K562 (cell line): ENCODE results near the gene RDM1. TPM values are rescaled to one million over a fixed set of nuclear protein-coding genes. Genes with fewer than 3 reads are reported as not detected.

ENCODE experiments used
- ATAC-seq: fragments of 200-7000 bp; cut with Tn5 transposase; 3 replicates; pipeline ENCODE4 v1.9.1; 2020; ENCODE audit warnings: moderate library complexity
- BruUV-seq: library from RNA; stranded (reverse); fragments of 400-500 nt; replicated peaks from 2 replicates; lab custom pipeline; 2021; lab: Mats Ljungman, UMichigan
- CTCF ChIA-PET: fragments of 300-600 bp; formaldehyde crosslinking; extraction: SDS; loops from one replicate; lab custom pipeline; 2021; ENCODE audit warnings: low intra/inter-chr PET ratio; lab: Yijun Ruan, JAX
- POLR2A ChIA-PET: fragments of 300-600, 350-650 bp; sonication (Branson Sonifier 250); formaldehyde crosslinking; extraction: SDS; loops from one replicate; lab custom pipeline; 2021; ENCODE audit warnings: antibody characterized with exemption, inconsistent platforms; lab: Yijun Ruan, JAX
- DNase-seq, 4 experiments: peaks; one replicate each; pipeline versions ENCODE4 v3.0.0 to v3.0.0-alpha.2; 2011 to 2018; ENCODE audit warnings: low spot score in 3 of 4, mixed read lengths in 3 of 4; ENCODE audit errors: extremely low read depth in 1 of 4
- FAIRE-seq: peaks from 2 replicates; lab custom pipeline; 2011; peaks lifted over from hg19 to GRCh38; lab: Jason Lieb, UNC
- H2AFZ ChIP-seq: 2 replicates; pipeline ENCODE4 v1.6.0; 2011; ENCODE audit warnings: low read depth, low read length, control low read depth, inconsistent platforms
- H3K27ac ChIP-seq: fragments of 200-600 bp; 3 replicates; pipeline ENCODE4 v1.8.0; 2011; ENCODE audit warnings: low read depth, mild to moderate bottlenecking, control low read depth, inconsistent platforms, low read length, moderate library complexity, mixed read lengths; ENCODE audit errors: extremely low read depth
- H3K27me3 ChIP-seq, 2 experiments: fragments of 300-600 bp in 1 of 2; 2 replicates in 1 of 2; 3 replicates in 1 of 2; pipeline versions ENCODE4 v1.6.0 to v1.8.0; 2011; ENCODE audit warnings: inconsistent platforms in 2 of 2, low read length in 2 of 2, mild to moderate bottlenecking in 1 of 2, mixed read lengths in 1 of 2, moderate library complexity in 1 of 2; ENCODE audit not compliant: control insufficient read depth in 2 of 2, insufficient read depth in 2 of 2
- H3K36me3 ChIP-seq: fragments of 300-600 bp; 3 replicates; pipeline ENCODE4 v1.8.0; 2011; ENCODE audit warnings: mild to moderate bottlenecking, low read length, inconsistent platforms; ENCODE audit not compliant: control insufficient read depth, insufficient read depth
- H3K4me1 ChIP-seq, 2 experiments: fragments of 200-600 bp in 1 of 2; replicated peaks in 1 of 2; 2 replicates in 1 of 2; 3 replicates in 1 of 2; pipeline versions ENCODE4 v1.5.1 to v1.8.0; 2011; ENCODE audit warnings: inconsistent platforms in 2 of 2, low read length in 2 of 2, mild to moderate bottlenecking in 1 of 2, mixed read lengths in 1 of 2, moderate library complexity in 1 of 2; ENCODE audit not compliant: control insufficient read depth in 2 of 2, insufficient read depth in 2 of 2
- H3K4me2 ChIP-seq: 2 replicates; pipeline ENCODE4 v1.6.1; 2011; ENCODE audit warnings: low read length, control low read depth, inconsistent platforms, mixed read lengths; ENCODE audit not compliant: insufficient read depth
- H3K4me3 ChIP-seq: fragments of 200-600 bp; sonication (generic), shearing (Covaris generic); 2 replicates; pipeline ENCODE4 v1.5.1; 2016; ENCODE audit warnings: control low read depth, inconsistent platforms
- H3K79me2 ChIP-seq: fragments of 200-600 bp; 3 replicates; pipeline ENCODE4 v1.8.0; 2011; ENCODE audit warnings: low read length, inconsistent platforms; ENCODE audit not compliant: control insufficient read depth, insufficient read depth
- H3K9ac ChIP-seq, 2 experiments: 2 replicates each; pipeline versions ENCODE4 v1.6.0 to v1.6.1; 2011; ENCODE audit warnings: low read depth in 2 of 2, low read length in 2 of 2, control low read depth in 1 of 2, inconsistent platforms in 1 of 2, mild to moderate bottlenecking in 1 of 2, mixed read lengths in 1 of 2; ENCODE audit not compliant: insufficient read depth in 1 of 2
- H3K9me1 ChIP-seq: one replicate; pipeline ENCODE4 v1.6.0; 2011; ENCODE audit warnings: inconsistent platforms, mild to moderate bottlenecking, low read length, moderate library complexity; ENCODE audit not compliant: control insufficient read depth, insufficient read depth
- H3K9me3 ChIP-seq: replicated peaks from 2 replicates; pipeline ENCODE4 v1.5.1; 2011; ENCODE audit warnings: low read depth, low read length, inconsistent platforms; ENCODE audit not compliant: control insufficient read depth, insufficient read depth
- H4K20me1 ChIP-seq: replicated peaks from 2 replicates; pipeline ENCODE4 v1.6.1; 2011; ENCODE audit warnings: low read length, inconsistent platforms, mixed read lengths; ENCODE audit not compliant: control insufficient read depth, insufficient read depth
- CEBPG ChIP-seq, 3 experiments: fragments of 200-800 bp in 1 of 3; sonication (Bioruptor generic) in 1 of 3; sonication (generic) in 1 of 3; formaldehyde crosslinking in 1 of 3; IDR thresholded peaks in 2 of 3; conservative IDR thresholded peaks in 1 of 3; 2 replicates each; pipeline versions ENCODE4 v1.6.1 to v1.8.0; 2016 to 2022; ENCODE audit warnings: missing compliant biosample characterization in 2 of 3, missing genetic modification characterization in 2 of 3, mild to moderate bottlenecking in 1 of 3, missing genetic modification reagents in 1 of 3
- EZH2 ChIP-seq: IDR thresholded peaks from 2 replicates; pipeline ENCODE4 v1.6.1; 2012; ENCODE audit warnings: low read depth, mild to moderate bottlenecking, inconsistent platforms, low read length, borderline replicate concordance
- FOSL1 ChIP-seq: fragments of 200-800 bp; sonication (Bioruptor generic); conservative IDR thresholded peaks from 2 replicates; pipeline ENCODE4 v1.6.1; 2016; ENCODE audit warnings: missing genetic modification characterization, missing compliant biosample characterization
- NR2C2 ChIP-seq, 2 experiments: fragments of 200-800 bp in 1 of 2; sonication (Bioruptor generic) in 1 of 2; sonication (generic) in 1 of 2; formaldehyde crosslinking in 1 of 2; IDR thresholded peaks; 2 replicates each; pipeline versions ENCODE4 v1.6.1 to v1.8.0; 2016 to 2022; ENCODE audit warnings: mild to moderate bottlenecking in 1 of 2, missing compliant biosample characterization in 1 of 2, missing genetic modification characterization in 1 of 2, missing genetic modification reagents in 1 of 2
- ZBTB7A ChIP-seq: IDR thresholded peaks from 2 replicates; pipeline ENCODE4 v1.6.1; 2011; ENCODE audit warnings: low read depth, mild to moderate bottlenecking, low read length, moderate library complexity, borderline replicate concordance; ENCODE audit not compliant: control insufficient read depth
- ZNF175 ChIP-seq: fragments of 200-800 bp; sonication (Bioruptor generic); IDR thresholded peaks from 2 replicates; pipeline ENCODE4 v1.6.1; 2016; ENCODE audit warnings: low read depth, mild to moderate bottlenecking, missing genetic modification characterization, missing compliant biosample characterization
- ZNF311 ChIP-seq: fragments of 250-450 bp; sonication (Bioruptor Pico); IDR thresholded peaks from 2 replicates; pipeline ENCODE4 v1.4.0; 2020; ENCODE audit warnings: mild to moderate bottlenecking, moderate library complexity
- ZNF668 ChIP-seq: fragments of 250-450 bp; sonication (Bioruptor Pico); IDR thresholded peaks from 2 replicates; pipeline ENCODE4 v1.8.0; 2022; ENCODE audit warnings: mild to moderate bottlenecking, inconsistent platforms
- WGBS: fragments of 100-300 bp; shearing (Covaris generic); methylation state at CpG from one replicate; pipeline ENCODE4 v1.1.6; 2016; ENCODE audit warnings: low coverage, mixed read lengths; ENCODE audit not compliant: insufficient coverage; ENCODE audit errors: missing lambda C conversion rate; 5-methylcytosine and 5-hydroxymethylcytosine counted together
- in situ Hi-C: fragments of 300-500 bp; cut with MboI; formaldehyde crosslinking; loops from 4 replicates; pipeline ENCODE4 v1.15.0; 2018; ENCODE audit warnings: inconsistent platforms, mixed read lengths
- intact Hi-C: fragments of 100-400 bp; cut with micrococcal nuclease; formaldehyde crosslinking; loops from 2 replicates; pipeline ENCODE4 v1.14.2; 2022
- polyA plus RNA-seq, 8 experiments: library from polyadenylated mRNA; depleted of rRNA in 4 of 8; stranded (reverse) in 5 of 8; unstranded in 3 of 8; fragments of >200 nt; fragmentation: Nextera tagmentation in 2 of 8; fragmentation: Illumina TruSeq in 1 of 8; extraction: Ambion mirVana in 2 of 8; extraction: Trizol in 1 of 8; gene quantifications; 2 replicates each; pipeline versions ENCODE4 v1.2.1 to v1.2.3, GENCODE V29; 2011 to 2014; ENCODE audit warnings: inconsistent platforms in 1 of 8, missing spikeins in 1 of 8
- total RNA-seq, 7 experiments: library from RNA; depleted of rRNA in 6 of 7; stranded (reverse); fragments of >200 nt in 6 of 7; fragmentation: Illumina TruSeq in 2 of 7; extraction: Trizol in 2 of 7; gene quantifications; 2 replicates each; pipeline versions ENCODE4 v1.2.1 to v1.2.3, GENCODE V29; 2011 to 2021; ENCODE audit warnings: low replicate concordance in 1 of 7
- TF ChIP-seq, protein P1 (sequence below): sonication (generic); formaldehyde crosslinking; IDR thresholded peaks from 2 replicates; pipeline ENCODE4 v1.9.0; 2022; ENCODE audit warnings: mild to moderate bottlenecking, missing genetic modification reagents

Gene RDM1
- total and polyA plus RNA-seq, 9 of the 15 experiments (the other 6 are each of a cell fraction or from before 2014, with no cell fraction given): 2.5 to 11.2 (median 5.4) TPM

DNA sequence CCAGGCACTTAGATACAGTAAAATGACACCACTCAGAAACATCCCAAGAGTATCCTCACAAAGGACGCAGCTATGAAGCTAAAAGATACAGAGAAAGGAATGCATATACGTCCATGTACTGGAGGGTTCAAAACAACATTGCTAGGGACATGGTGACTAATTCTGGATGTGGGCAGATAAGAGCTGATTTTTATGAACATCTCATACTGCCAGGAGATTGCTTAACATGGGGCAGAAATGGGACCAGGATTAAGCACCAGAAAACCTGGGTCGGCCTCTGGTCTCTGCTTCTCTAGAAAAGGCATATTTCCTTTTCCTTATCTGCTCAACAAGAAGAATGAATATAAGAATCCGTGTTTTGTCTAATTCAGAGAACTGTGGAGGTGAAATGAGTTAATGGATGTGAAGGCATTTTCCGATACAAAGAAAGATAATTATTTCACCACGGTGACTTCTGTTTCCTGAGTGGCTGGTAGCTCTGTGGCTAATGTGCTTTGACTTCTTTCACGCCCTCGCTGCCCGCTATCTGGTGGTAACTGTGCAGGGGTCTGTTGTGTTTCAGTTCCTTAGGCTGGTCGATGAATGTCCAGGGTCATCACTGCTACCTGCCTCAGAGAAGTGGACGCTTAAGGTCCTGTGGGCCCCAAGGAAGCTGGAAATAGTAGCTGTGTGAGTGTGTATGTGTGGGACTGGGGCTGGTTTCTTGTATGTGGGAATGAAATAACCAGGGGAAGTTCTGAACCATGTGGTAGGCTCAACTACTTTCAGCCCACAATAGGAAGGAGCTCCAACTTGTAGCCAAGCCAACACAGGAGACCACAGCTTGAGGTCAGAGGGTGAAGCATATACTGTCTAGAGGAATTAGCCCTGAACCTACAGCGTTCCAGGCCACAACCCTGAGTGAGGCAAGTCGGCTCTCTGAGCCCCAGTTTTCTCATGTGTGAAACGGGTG lies 34.7 kb downstream of the RDM1 start:
- H3K4me3 ChIP-seq: no peak overlapping the region
- H3K9ac ChIP-seq: no peak overlapping the region
- in situ Hi-C loops (no loop called here), intact Hi-C loops (no loop called here)
- POLR2A ChIA-PET: interaction anchor here (0.6 kb wide), 1 partner anchor 1822 kb away, joined by 3 read pairs; no protein-coding TSS in a partner anchor
- H3K27me3 ChIP-seq: no peaks in the 10 kb centered on the region
- peak overlapping the region; percentile 64 for H2AFZ ChIP-seq
- no TSS peak for BruUV-seq
- H3K9me1 ChIP-seq: no peaks in the 10 kb centered on the region
- no peak for DNase-seq
- no peaks in the 10 kb centered on the region for H3K36me3 ChIP-seq
- no peaks in the 10 kb centered on the region for H3K79me2 ChIP-seq
- no peak for TF ChIP-seq ZNF311
- no peak for TF ChIP-seq CEBPG (CRISPR knock-in tag; IDR thresholded peaks at IDR 0.05)
- TF ChIP-seq CEBPG (tag; conservative IDR thresholded peaks at IDR 0.05 in 1 of 2, IDR thresholded peaks at IDR 0.05 in 1 of 2): peak in 1 of 2 experiments; percentile 36; a peak in 1 of 4 replicates
- TF ChIP-seq FOSL1 (tag): peak; percentile 35
- no peak for TF ChIP-seq NR2C2 (CRISPR knock-in tag; IDR thresholded peaks at IDR 0.05)
- TF ChIP-seq NR2C2 (tag; IDR thresholded peaks at IDR 0.05): no peak
- TF ChIP-seq ZBTB7A: no peak
- TF ChIP-seq, protein P1, sequence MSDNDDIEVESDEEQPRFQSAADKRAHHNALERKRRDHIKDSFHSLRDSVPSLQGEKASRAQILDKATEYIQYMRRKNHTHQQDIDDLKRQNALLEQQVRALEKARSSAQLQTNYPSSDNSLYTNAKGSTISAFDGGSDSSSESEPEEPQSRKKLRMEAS (CRISPR knock-in tag): no peak
- TF ChIP-seq EZH2: no peak
- TF ChIP-seq ZNF175 (CRISPR knock-in tag): no peak
- TF ChIP-seq ZNF668 (CRISPR knock-in tag): no peak
- 49% methylated on average over 14 of the region's 14 CpGs for WGBS
- H3K9me3 ChIP-seq: no peaks in the 10 kb centered on the region
- H4K20me1 ChIP-seq: no peaks in the 10 kb centered on the region
- peaks cover 9 to 28% of the 10 kb centered on the region in 2 experiments; a peak in 4 of 5 replicates for H3K4me1 ChIP-seq
- no peak overlapping the region for H3K27ac ChIP-seq
- no peak overlapping the region for H3K4me2 ChIP-seq
- CTCF ChIA-PET: no interaction called here
- no peak for FAIRE-seq
- no peak; the same call in 2 of the 3 replicates for ATAC-seq
